Midbrain (tissue), 1 donor: ENCODE data around the gene BCL7B.
"Not testable (repeated sequence)": the region's sequence is repeated elsewhere in the genome, so short reads cannot be mapped to it uniquely, and the experiment has no call there.

ENCODE experiments used
- DNase-seq: peaks from one replicate; lab custom pipeline; 2025; lab: John Stamatoyannopoulos, UW

Gene BCL7B

GRCh38 chr7:73533742-73534141, 23.7 kb downstream of the BCL7B start:
- DNase-seq, result no peak

- DNase-seq, result no peak
Observed at GRCh38 chr7:73532224-73532623, 25.3 kb downstream of the BCL7B start.

- DNase-seq, result no peak
Observed at GRCh38 chr7:73530800-73531199, 26.7 kb downstream of the BCL7B start.

GRCh38 chr7:73526896-73527821, 30.3 kb downstream of the BCL7B start:
- no peak for DNase-seq

GRCh38 chr7:73526158-73526494, 31.4 kb downstream of the BCL7B start:
- not testable (repeated sequence) for DNase-seq

GRCh38 chr7:73522105-73522872, 35.2 kb downstream of the BCL7B start, which contains the start of gene BAZ1B:
TSS of gene BAZ1B (minus strand) at chr7:73522293. CDS start at chr7:73521933, 360 bp downstream.
- peak; percentile 98 for DNase-seq

- DNase-seq, result peak; percentile 70
Observed at GRCh38 chr7:73521636-73522104, 35.8 kb downstream of the BCL7B start.

- DNase-seq, result no peak
Observed at GRCh38 chr7:73520673-73521635, 36.5 kb downstream of the BCL7B start.

- DNase-seq, result no peak
Observed at GRCh38 chr7:73519867-73520672, 37.4 kb downstream of the BCL7B start.

GRCh38 chr7:73518470-73518869, 39.0 kb downstream of the BCL7B start:
- no peak for DNase-seq

GRCh38 chr7:73517241-73517995, 40.1 kb downstream of the BCL7B start:
- DNase-seq, result no peak

- no peak for DNase-seq
Observed at GRCh38 chr7:73515178-73515577, 42.3 kb downstream of the BCL7B start.

GRCh38 chr7:73512018-73512780, 45.3 kb downstream of the BCL7B start:
- no peak for DNase-seq

- no peak for DNase-seq
Observed at GRCh38 chr7:73509463-73509862, 48.0 kb downstream of the BCL7B start.

GRCh38 chr7:73507556-73507955, 49.9 kb downstream of the BCL7B start:
- no peak for DNase-seq

- DNase-seq, result no peak
Observed at GRCh38 chr7:73504920-73505319, 52.6 kb downstream of the BCL7B start.

- DNase-seq, result no peak
Observed at GRCh38 chr7:73504017-73504416, 53.5 kb downstream of the BCL7B start.

- no peak for DNase-seq
Observed at GRCh38 chr7:73503229-73503628, 54.3 kb downstream of the BCL7B start.

GRCh38 chr7:73496626-73497025, 60.9 kb downstream of the BCL7B start:
- DNase-seq, result no peak
